ENCODE results near the gene GAB1. TPM values are rescaled to one million over a fixed set of nuclear protein-coding genes. Genes with fewer than 3 reads are reported as not detected.

Gene GAB1
- total and polyA plus RNA-seq, 2 of the 13 experiments (the other 11 are each of a cell fraction or from before 2014, with no cell fraction given) = 8.7 to 14.7 TPM

- Histone ChIP-seq H4K20me1 (ENCODE audit: insufficient read depth, low read length) (peaks cover 6% of the 10 kb centered on the region), H3K9me3 (ENCODE audit: low read length) (no peaks in the 10 kb centered on the region), H3K9ac (ENCODE audit: insufficient read depth, low read depth, low read length) (no peak overlapping the region), H3K27ac (ENCODE audit: extremely low read length, insufficient read depth, low read length) (no peak overlapping the region), H3K4me3 (replicated peaks in 1 of 3; ENCODE audit: insufficient read depth in 1 of 3, low read depth in 2 of 3, low read length in 3 of 3) (no peak overlapping the region), H3K36me3 (replicated peaks in 1 of 2; ENCODE audit: control insufficient read depth in 1 of 2, insufficient read depth in 2 of 2, low read length in 2 of 2) (peaks cover 0 to 1% of the 10 kb centered on the region in 2 experiments; a peak in 1 of 5 replicates), H3K4me2 (ENCODE audit: low read depth, low read length) (no peak overlapping the region), H3K27me3 (ENCODE audit: control insufficient read depth in 1 of 2, insufficient read depth in 2 of 2, low read length in 2 of 2) (no peaks in the 10 kb centered on the region), H2AFZ (ENCODE audit: low read length) (no peak overlapping the region), H3K4me1 (ENCODE audit: insufficient read depth, low read length) (peaks cover 36% of the 10 kb centered on the region), H3K79me2 (ENCODE audit: insufficient read depth, low read length) (peaks cover 78% of the 10 kb centered on the region)
- in situ Hi-C loops (cut with HindIII; ENCODE audit: extremely low pct_ligation_motif_present, low pct_unique_long_range_greater_than_20kb) (no loop called here), intact Hi-C loops (cut with micrococcal nuclease; ENCODE audit: unreplicated experiment) (no loop called here)
- ATAC-seq = no peak
- TF ChIP-seq TCF7 (IDR thresholded peaks at IDR 0.05; ENCODE audit: low read depth) = no peak
- no peak for TF ChIP-seq ZNF883 (CRISPR knock-in tag; IDR thresholded peaks at IDR 0.05; ENCODE audit: not compliant biosample characterization)
- no peak for TF ChIP-seq SMARCE1 (IDR thresholded peaks at IDR 0.05; ENCODE audit: borderline replicate concordance)
- TF ChIP-seq FOXK2 (IDR thresholded peaks at IDR 0.05) = no peak
- no peak for TF ChIP-seq ZNF232 (CRISPR knock-in tag; IDR thresholded peaks at IDR 0.05; ENCODE audit: borderline replicate concordance)
- no peak for TF ChIP-seq KLF12 (CRISPR knock-in tag; IDR thresholded peaks at IDR 0.05; ENCODE audit: borderline replicate concordance)
- TF ChIP-seq ZNF609 (CRISPR knock-in tag; IDR thresholded peaks at IDR 0.05; ENCODE audit: borderline replicate concordance) = no peak
- no peak for TF ChIP-seq CSRNP1 (CRISPR knock-in tag; IDR thresholded peaks at IDR 0.05)
- no peak for TF ChIP-seq ZMAT5 (CRISPR knock-in tag; IDR thresholded peaks at IDR 0.05; ENCODE audit: borderline replicate concordance, low read depth)
- TF ChIP-seq SOX5 (CRISPR knock-in tag; IDR thresholded peaks at IDR 0.05; ENCODE audit: borderline replicate concordance) = no peak
- POLR2A ChIA-PET = interaction anchor here (1.5 kb wide), 1 partner anchor 10 kb away, joined by 3 read pairs; no protein-coding TSS in a partner anchor
- DNase-seq (ENCODE audit: low spot score) = no peak
- CTCF ChIA-PET (ENCODE audit: low intra/inter-chr PET ratio, low total read pairs) = no interaction called here
- FAIRE-seq = no peak
- no TSS peak for BruUV-seq (replicated peaks)
- 95% methylated on average over 3 of the region's 3 CpGs for WGBS (ENCODE audit: low lambda C conversion rate)
These were observed 6.7 kb downstream of the GAB1 start for GRCh38 chr4:143343276-143343831.
